ENCODE data around the gene FBXW7. TPM values are rescaled to one million over a fixed set of nuclear protein-coding genes. Genes with fewer than 3 reads are reported as not detected.

The FBXW7 gene
- total RNA-seq, 1 donor from 2014 or later = 70.3 TPM

- DNase-seq (ENCODE audit: low spot score) = no peak
Observed at GRCh38 chr4:152510349-152511147, 25.3 kb downstream of the FBXW7 start.

GRCh38 chr4:152509595-152510225, 26.2 kb downstream of the FBXW7 start:
- no peak for DNase-seq (ENCODE audit: low spot score)

- no peak for DNase-seq (ENCODE audit: low spot score)
Observed at GRCh38 chr4:152508818-152509217, 27.1 kb downstream of the FBXW7 start.

GRCh38 chr4:152508386-152508785, 27.5 kb downstream of the FBXW7 start:
- DNase-seq (ENCODE audit: low spot score) = no peak

GRCh38 chr4:152503653-152504290, 32.1 kb downstream of the FBXW7 start:
- DNase-seq (ENCODE audit: low spot score) = no peak

- no peak for DNase-seq (ENCODE audit: low spot score)
Observed at GRCh38 chr4:152501846-152502536, 33.9 kb downstream of the FBXW7 start.

GRCh38 chr4:152500800-152501434, 35.0 kb downstream of the FBXW7 start:
- DNase-seq (ENCODE audit: low spot score) = peak; percentile 73

GRCh38 chr4:152500275-152500674, 35.6 kb downstream of the FBXW7 start:
- no peak for DNase-seq (ENCODE audit: low spot score)

- no peak for DNase-seq (ENCODE audit: low spot score)
Observed at GRCh38 chr4:152499344-152499743, 36.5 kb downstream of the FBXW7 start.

- DNase-seq (ENCODE audit: low spot score) = no peak
Observed at GRCh38 chr4:152494020-152494419, 41.9 kb downstream of the FBXW7 start.

GRCh38 chr4:152488246-152488645, 47.6 kb downstream of the FBXW7 start:
- DNase-seq (ENCODE audit: low spot score) = no peak

- DNase-seq (ENCODE audit: low spot score) = no peak
Observed at GRCh38 chr4:152486429-152487389, 49.2 kb downstream of the FBXW7 start.

- DNase-seq (ENCODE audit: low spot score) = no peak
Observed at GRCh38 chr4:152485726-152486276, 50.1 kb downstream of the FBXW7 start.

- no peak for DNase-seq (ENCODE audit: low spot score)
Observed at GRCh38 chr4:152482211-152482610, 53.7 kb downstream of the FBXW7 start.

- no peak for DNase-seq (ENCODE audit: low spot score)
Observed at GRCh38 chr4:152480901-152481300, 55.0 kb downstream of the FBXW7 start.

- DNase-seq (ENCODE audit: low spot score) = no peak
Observed at GRCh38 chr4:152480326-152480725, 55.6 kb downstream of the FBXW7 start.

- DNase-seq (ENCODE audit: low spot score) = no peak
Observed at GRCh38 chr4:152479428-152480026, 56.4 kb downstream of the FBXW7 start.

- DNase-seq (ENCODE audit: low spot score) = no peak
Observed at GRCh38 chr4:152478461-152479237, 57.2 kb downstream of the FBXW7 start.

- DNase-seq (ENCODE audit: low spot score) = no peak
Observed at GRCh38 chr4:152476796-152477195, 59.1 kb downstream of the FBXW7 start.
